GM19023 (cell line): ENCODE data around the gene AACS.
"Not testable (repeated sequence)": the region's sequence is repeated elsewhere in the genome, so short reads cannot be mapped to it uniquely, and the experiment has no call there.

ENCODE experiments used
- ATAC-seq: cut with Tn5 transposase; IDR thresholded peaks from one replicate; pipeline ENCODE4 v1.9.1; 2021; ENCODE audit warnings: mild to moderate bottlenecking, moderate library complexity; ENCODE audit not compliant: unreplicated experiment

The AACS gene

DNA sequence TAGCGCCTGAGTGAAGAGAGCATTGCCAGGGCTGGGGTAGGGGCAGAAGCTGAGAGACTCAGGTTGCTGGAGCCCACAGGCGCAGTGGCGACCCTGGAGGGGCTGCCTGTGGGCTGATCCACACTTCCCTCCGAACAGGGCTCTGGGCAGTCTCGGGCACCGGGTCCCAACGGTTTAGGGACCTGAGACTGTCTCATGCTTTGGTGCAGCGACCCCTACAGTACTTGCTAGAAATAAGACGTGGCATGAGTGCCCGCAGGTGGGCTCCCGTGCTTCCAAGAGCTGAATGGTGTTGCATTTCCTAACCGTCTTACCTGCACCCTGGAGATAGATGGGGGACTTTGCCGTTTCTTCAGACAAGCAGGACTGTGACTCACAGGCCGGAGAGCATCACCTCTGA, 57.4 kb downstream of the AACS start:
- ATAC-seq = no peak

DNA sequence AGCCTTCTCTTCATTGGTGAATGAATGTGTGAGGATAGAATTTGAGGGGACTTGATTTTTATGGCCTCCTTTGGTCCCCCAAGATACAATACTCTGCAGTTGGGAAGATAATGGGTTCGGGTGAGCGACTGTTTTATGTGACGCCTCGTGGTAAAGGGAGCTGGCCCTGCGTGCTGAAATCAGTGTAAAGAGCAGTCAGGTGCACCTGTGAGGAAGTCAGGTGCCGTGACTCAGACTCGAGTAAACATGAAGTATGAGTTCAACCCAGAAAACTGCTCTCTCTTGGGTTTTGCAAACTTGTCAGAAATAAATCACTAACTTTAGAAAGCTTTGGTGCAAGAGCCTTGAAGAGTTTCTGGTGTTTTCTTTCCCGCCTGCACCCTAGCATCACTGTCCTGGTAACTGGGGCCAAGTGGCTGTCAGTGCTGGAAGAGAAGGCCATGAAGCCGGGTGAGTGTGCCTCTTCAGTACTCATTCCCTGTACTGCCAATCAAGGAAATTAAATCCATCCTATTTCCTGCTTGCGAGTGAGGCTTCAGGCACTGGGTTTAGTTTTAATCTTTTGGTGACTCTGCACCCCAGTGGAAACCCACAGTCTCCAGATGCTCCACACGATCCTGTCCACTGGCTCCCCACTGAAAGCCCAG, 59.2 kb downstream of the AACS start:
- no peak for ATAC-seq

DNA sequence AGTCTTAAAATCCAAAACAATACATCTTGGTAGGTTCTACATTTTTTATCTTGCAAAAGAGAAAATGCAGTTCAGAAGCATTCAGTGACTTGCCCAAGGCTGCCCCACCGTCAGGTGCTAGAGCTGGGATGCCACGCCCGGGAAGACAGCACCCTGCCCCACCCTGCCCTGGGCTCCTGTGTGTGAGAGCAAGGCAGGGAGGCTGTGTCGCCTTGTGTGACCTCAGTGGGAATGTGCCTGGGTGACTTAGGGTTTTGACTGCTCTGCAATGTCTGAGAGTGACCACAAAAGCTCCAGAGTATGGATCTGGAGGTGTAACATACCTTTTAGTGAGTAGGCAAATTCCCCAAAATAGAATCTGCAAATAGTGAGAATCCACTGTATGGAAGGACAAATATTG, 60.0 kb downstream of the AACS start:
- ATAC-seq = no peak

DNA sequence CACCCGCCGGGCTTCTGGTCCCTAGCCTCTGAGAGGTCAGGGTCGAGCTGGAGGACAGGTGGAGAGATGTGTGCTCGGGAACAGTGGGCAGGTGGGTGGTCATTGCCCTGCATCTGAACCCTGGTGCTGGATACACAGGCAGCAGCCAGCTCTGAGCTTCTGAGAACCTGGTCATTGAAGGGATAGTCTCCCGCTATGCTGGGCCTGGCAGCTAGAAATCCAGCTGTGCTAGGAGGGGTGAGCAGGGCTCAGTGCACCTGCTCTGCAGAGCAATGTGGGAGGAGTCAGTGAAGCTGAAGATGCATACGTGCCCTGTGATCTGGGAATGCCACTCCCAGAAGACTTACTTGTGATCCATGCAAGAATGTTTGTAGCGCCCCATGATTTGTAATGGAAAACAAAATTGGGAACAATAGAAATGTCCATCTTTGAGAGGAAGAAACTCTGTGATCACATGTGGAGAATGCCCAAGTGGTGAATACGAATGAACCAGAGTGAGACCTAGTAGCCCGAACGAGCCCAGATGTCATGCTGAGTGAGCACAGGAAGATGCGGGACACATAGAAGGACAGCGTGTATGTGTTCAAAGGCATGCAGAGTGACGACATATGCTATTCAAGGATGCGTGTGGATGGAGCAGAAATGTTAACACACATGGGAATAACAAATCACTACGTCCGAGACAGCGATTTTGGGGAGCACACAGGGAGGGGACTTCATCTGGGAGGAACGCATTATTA, 63.4 kb downstream of the AACS start:
- ATAC-seq = no peak

DNA sequence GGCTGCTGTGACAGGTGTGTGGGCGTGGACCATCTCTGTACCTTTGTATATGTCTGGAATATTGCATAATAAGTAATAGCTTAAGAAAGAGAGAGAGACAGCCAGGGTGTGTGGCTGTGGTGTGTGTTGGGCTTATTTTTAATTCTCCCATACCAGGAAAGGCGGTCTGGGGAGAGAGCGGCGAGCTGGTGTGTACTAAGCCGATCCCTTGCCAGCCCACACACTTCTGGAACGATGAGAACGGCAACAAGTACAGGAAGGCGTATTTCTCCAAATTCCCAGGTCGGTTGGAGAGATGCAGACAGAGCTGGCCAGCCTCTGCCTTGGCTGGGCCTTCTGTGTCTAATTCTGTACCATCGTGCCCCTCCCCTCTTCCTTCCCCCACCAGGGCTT, 63.9 kb downstream of the AACS start:
- ATAC-seq = no peak

DNA sequence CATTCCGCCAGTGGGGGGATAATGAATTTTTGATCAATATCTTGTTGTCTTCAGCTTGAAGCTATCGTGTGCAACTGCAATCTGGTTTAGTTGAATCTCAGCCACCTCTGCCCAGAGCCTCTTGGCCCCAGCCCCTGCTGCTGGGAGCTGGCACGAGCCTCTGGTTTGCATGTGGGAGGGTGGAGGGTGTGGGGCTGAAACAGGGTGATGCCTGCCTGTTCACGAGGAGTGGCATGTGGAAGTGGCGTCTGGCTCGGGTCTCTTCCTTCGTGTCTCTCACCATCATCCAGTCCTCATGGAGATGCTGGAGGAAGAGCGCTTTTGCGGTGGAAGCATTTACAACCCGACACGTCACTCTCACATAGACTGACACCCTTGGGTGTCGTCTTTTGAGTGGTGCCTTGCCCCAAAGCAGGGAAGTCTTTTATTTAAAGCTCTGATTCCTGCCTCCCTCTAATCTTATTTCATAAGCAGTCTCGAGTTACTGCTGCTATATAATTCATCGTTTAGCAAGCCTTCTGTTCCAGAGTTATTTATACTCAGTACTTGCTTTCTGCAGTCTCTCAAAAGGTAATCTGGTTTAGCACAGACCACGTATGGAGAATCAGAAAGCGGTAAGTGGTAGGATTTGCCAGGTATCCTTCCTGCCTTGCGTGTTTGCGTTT, 64.5 kb downstream of the AACS start:
- no peak for ATAC-seq

DNA sequence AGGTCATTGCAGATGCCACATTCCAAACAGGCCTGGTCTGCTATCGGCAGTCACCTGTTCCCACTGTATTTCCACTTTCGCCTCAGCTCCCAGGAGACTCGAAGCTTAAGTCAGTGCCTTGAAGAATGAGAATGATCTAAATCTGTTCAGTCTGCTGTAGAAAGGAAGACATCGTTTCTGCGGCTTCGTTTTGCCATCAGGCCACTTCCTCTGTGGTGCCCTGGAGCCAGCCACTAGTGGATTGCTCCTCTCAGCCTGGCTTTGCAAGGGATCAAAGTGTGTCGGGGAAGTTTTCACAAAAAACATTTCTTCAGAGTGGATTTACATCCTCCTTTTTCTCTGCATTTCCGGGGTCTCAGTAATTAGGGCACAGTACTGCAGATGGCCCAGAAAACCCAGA, 66.7 kb downstream of the AACS start:
- no peak for ATAC-seq

DNA sequence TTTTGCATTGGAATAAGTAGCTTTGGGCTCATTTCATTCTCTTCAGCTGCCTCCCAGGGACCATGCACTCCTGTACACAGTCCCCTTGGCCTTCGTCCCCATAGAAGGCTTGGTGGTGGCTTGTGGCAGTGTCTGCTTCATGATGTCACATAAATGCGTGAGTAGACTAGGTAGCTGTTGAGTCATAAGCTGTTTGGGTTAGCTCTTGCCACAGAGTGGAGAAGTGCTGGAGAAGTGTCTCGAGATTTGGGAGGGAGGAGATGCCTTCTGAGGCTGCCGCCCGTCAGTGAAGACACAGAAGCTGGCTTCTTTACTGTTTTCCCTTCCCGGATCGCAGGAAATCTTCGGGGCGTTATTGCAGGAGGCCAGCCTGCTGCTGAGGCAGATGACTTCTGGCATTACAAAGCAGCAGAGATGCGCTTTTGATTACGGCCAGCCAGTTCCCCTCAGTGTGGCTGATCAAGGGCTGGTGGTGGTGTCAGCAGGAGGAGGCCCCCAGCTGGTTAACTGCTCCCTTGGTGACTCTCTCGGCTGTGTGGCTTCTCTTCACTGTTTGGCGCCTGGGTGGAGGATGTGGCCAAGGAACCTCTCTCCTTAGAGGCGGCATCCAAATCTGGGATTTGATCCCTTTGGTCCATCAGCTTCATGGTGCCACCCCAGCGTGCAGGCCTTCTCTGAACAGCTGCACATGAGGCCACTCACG, 67.6 kb downstream of the AACS start:
- ATAC-seq = no peak

DNA sequence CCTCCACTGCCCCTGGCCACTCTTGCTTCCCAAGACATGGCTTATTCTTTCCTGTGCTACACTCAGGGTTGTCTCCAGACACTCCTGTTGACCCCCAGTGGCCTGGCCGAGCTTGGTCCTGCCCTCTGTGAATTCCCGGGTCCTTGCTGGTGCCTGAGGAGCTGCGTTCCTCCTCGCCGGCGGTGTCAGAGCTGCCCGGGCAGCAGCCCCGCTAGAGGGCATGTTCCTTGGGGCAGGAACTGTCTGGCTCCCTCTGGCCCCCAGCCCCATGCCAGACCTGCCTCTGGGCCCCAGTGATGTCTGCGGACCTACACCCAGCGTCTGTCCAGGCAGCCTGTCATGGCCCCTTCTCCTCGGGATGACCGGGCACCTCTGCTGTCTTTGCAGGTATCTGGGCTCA, 68.4 kb downstream of the AACS start:
- no peak for ATAC-seq

DNA sequence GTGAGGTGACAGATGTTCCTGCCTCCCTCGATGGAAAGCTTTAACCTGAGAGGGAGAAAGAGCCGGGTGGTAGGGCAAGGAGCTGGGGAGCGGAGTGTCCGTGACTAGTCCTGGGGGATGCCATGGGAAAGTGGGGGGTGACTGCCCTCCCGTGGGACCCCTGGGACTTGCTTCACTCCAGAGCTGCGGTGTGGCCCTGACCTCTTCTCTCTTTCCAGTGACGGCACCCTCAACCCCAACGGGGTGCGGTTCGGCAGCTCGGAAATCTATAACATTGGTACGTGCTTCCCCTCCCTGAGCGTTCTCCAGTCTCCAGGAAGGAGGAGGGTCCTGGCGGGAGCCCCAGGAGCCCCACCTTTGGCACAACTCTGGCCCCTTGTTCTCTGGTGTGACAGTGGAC, 69.3 kb downstream of the AACS start:
- no peak for ATAC-seq

DNA sequence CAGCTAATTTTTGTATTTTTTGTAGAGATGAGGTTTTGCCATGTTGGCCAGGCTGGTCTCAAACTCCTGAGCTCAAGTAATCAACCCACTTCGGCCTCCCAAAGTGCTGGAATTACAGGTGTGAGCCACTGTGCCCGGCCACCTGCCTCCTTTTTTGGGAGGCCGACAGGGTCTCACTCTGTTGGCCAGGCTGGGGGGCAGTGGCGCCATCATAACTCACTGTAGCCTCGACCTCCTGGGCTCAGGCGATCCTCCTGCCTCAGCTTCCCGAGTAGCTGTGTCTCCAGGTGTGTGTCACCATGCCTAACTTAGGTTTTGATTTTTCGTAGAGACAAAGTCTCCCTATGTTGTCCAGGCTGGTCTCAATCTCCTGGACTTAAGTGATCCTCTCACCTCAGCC, 70.7 kb downstream of the AACS start:
- no peak for ATAC-seq

DNA sequence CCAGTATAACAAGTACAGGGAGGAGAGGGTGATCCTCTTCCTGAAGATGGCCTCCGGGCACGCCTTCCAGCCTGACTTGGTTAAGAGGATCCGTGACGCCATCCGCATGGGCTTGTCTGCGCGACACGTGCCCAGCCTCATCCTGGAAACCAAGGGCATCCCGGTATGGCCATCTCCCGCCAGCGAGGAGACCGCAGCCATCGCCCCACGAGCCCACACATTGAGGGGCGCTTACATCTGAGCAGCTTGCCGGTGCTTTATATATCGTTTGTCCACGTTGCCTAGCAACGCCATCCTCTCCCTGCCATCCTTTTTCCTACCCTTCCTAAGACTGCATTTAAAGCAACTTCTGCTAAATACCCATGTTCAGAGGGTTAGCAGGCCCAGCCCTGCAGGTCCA, 71.5 kb downstream of the AACS start:
- ATAC-seq = no peak

DNA sequence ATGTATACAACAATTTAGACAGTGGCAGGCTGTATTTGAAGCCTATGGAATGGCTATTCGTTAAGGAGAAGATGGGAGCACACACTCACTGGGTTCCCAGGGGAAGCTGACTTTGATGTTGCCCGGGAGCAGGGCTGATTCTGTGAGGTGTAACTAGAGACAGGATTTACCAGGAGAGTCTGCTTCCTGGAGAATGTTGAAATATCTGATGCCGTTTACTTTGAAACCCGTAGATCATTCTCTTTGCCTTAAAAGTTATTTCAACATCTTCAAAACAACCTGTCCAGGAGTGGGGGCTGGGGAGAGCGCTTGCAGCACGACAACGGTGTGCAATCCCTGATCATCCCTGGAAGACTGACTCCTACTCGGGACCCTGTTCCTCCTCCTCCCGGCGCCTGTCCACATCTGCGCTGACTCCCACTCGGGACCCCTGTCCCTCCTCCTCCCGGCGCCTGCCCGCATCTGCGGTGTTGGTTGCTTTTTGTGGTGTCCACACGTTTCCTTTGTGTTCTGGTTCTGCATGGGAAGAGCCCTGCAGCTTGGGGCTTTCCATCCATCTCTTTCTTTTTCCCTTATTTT, 72.6 kb downstream of the AACS start:
- no peak for ATAC-seq

DNA sequence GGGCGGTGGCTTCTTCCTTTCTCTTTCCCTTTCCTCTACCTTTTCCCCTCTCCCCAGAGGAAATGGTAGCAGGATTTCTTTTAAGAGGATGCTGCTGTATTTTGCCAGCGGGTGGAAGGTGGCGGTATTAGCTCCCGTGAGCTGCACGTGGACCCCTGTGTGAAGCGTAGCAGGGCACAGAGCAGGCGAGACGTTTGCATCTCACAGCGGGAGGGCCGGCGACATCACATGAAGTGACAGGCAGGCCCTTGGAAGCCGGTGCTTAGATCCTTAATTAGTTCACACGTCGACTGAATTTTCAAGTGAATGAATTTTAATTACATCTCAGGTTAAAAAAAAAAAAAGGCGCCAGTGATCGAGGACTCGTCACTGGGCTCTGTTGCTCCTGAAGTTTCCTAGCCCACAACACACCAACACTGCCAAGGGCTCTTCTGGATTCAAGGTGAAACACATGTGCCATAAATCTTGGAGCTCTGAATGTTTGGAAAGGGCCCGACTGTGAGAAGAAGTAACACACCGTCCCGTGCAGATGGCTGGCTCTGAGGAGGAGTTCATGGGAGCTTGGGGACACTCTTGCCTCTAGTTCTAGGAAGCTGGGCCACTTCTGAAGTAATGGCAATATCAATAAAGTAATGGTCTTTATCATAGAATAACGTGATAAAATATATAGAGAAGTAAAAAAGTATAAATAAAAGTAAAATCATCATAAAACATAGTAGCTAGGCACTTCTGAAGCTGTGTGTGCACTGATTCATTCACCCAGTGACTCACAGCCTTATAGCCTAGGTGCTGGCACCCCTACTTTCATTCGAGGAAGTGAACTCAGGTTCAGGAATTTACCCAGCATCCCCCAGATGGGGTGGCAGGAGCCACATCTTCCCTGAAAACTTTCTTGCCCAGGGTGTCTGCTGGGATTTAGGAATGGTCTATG, 75.3 kb downstream of the AACS start:
- no peak for ATAC-seq

DNA sequence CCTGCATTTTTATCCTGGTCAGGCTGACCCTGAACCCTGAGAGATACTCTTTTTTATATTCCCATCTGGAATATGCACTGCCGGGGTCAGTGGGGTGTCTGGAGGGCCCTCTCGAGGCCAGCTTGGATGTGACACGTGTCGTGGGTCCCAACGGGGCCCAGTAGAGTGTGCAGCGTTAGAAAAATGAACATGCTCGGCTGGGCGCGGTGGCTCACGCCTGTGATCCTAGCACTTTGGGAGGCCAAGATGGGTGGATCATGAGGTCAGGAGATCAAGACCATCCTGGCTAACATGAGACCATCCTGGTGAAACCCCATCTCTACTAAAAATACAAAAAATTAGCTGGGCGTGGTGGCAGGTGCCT, 76.0 kb downstream of the AACS start:
- not testable (repeated sequence) for ATAC-seq

DNA sequence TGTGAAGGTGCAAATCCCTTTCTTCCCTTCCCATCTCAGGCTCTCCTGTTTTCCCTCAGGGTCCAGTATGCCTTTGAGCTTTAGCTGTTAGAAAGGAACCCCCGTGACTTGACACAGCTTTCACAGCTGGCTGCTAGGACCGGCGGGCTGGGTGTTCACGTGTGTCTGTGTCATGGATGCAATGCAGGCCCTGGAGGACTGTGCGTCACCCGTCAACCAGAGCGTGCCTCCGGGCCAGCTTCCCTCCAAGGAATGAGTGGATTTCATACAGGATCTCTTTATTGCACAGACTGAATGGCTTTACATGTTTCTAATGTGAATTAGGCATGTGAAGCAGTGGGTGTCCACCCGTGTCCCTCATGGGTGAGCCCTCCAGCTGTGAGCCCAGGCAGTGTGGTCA, 77.4 kb downstream of the AACS start:
- no peak for ATAC-seq

DNA sequence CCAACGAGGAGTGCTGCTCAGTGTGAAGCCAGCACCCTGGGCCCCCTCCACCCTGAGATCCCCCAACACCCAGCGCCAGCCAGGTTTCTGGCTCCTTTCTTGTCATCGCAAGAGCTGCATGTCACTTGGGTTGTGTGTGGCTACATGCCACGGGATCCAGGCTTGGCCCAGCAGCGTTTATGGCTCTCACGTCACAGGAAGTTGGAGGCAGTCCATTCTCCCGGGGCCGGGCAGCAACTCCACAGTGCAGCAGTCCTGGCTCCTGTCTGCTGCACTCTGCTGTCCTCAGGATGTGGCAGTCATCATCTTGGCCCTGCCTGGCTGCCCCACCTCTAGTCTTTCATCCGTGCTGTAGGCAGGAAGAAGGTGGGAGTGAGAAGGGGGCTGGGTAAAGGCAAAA, 78.3 kb downstream of the AACS start:
- ATAC-seq = no peak

DNA sequence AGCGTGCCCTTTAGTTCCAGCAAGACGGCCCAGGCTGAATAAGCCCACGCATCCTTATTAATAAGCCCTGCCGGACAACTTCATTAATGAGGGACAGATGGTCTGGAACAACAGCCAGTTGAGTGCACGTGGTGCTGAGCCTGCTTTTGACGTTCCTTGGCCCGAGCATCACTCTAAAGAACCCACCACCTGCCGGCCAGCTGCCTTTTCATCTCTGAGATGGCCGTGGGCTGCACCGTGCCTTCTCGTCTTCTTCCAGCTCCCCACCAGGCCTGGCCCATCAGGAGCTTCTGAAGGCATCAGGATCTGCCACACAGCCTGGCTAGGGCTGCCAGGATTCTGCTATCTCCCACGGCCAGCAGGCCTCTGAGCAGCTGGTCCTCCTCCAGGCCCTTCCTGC, 80.0 kb downstream of the AACS start:
- no peak for ATAC-seq

DNA sequence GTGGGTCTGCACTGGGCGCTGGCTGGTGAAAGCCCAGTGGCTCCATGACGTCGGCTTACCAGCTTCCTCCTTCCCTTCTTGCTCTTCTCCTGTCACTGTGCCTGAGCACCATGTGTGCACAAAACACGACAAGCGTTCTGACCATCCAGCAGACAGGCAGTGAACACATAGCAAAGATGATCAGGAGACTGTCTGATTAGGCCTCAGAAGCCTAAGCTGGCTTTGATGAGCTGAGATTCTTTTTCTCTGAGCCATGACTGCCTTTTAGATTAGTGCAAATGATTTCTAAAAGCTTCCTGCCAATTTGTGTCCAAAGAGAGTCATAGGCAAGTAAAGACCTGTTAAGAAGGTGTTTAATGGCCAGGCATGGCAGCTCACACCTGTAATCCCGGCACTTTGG, 83.1 kb downstream of the AACS start:
- no peak for ATAC-seq
